ENCODE data around the gene PAK3.

The PAK3 gene

GRCh38 chrX:111095974-111096895 lies at the start of gene PAK3:
Gene PAK3 (plus strand): TSS chrX:111096191. CDS start chrX:111123104, 26,913 bp downstream.
- DNase-seq (ENCODE audit: low read depth in 2 of 2): no peak

- DNase-seq (ENCODE audit: low read depth in 2 of 2): no peak
These were observed 48.4 kb upstream of the PAK3 start for GRCh38 chrX:111047575-111047974.

- no peak for DNase-seq (ENCODE audit: low read depth in 2 of 2)
These were observed 43.5 kb upstream of the PAK3 start for GRCh38 chrX:111052478-111052877.

- no peak for DNase-seq (ENCODE audit: low read depth in 2 of 2)
These were observed 24.3 kb upstream of the PAK3 start for GRCh38 chrX:111071542-111072277.

- DNase-seq (ENCODE audit: low read depth in 2 of 2): no peak
These were observed 12.9 kb upstream of the PAK3 start for GRCh38 chrX:111083081-111083480.

GRCh38 chrX:111086591-111087006 lies 9.4 kb upstream of the PAK3 start:
- no peak for DNase-seq (ENCODE audit: low read depth in 2 of 2)

- DNase-seq (ENCODE audit: low read depth in 2 of 2): no peak
These were observed 7.4 kb upstream of the PAK3 start for GRCh38 chrX:111088628-111089027.

GRCh38 chrX:111090458-111090857 lies 5.5 kb upstream of the PAK3 start:
- no peak for DNase-seq (ENCODE audit: low read depth in 2 of 2)

GRCh38 chrX:111098874-111099273 lies 2.9 kb downstream of the PAK3 start:
- DNase-seq (ENCODE audit: low read depth in 2 of 2): peak; percentile 14 to 53

GRCh38 chrX:111100191-111100590 lies 4.2 kb downstream of the PAK3 start:
- no peak for DNase-seq (ENCODE audit: low read depth in 2 of 2)

- no peak for DNase-seq (ENCODE audit: low read depth in 2 of 2)
These were observed 5.6 kb downstream of the PAK3 start for GRCh38 chrX:111101580-111101979.

GRCh38 chrX:111102636-111103035 lies 6.6 kb downstream of the PAK3 start:
- DNase-seq (ENCODE audit: low read depth in 2 of 2): no peak

GRCh38 chrX:111103246-111103645 lies 7.3 kb downstream of the PAK3 start:
- no peak for DNase-seq (ENCODE audit: low read depth in 2 of 2)

- DNase-seq (ENCODE audit: low read depth in 2 of 2): no peak
These were observed 14.2 kb downstream of the PAK3 start for GRCh38 chrX:111110098-111110775.

GRCh38 chrX:111114806-111115205 lies 18.8 kb downstream of the PAK3 start:
- no peak for DNase-seq (ENCODE audit: low read depth in 2 of 2)

- no peak for DNase-seq (ENCODE audit: low read depth in 2 of 2)
These were observed 20.7 kb downstream of the PAK3 start for GRCh38 chrX:111116666-111117065.

GRCh38 chrX:111119341-111119740 lies 23.4 kb downstream of the PAK3 start:
- DNase-seq (ENCODE audit: low read depth in 2 of 2): no peak

GRCh38 chrX:111123125-111123524 lies 27.1 kb downstream of the PAK3 start:
- no peak for DNase-seq (ENCODE audit: low read depth in 2 of 2)

- no peak for DNase-seq (ENCODE audit: low read depth in 2 of 2)
These were observed 27.7 kb downstream of the PAK3 start for GRCh38 chrX:111123606-111124179.

- DNase-seq (ENCODE audit: low read depth in 2 of 2): no peak
These were observed 28.4 kb downstream of the PAK3 start for GRCh38 chrX:111124418-111124817.

GRCh38 chrX:111127038-111127437 lies 31.0 kb downstream of the PAK3 start:
- DNase-seq (ENCODE audit: low read depth in 2 of 2): no peak

- no peak for DNase-seq (ENCODE audit: low read depth in 2 of 2)
These were observed 33.9 kb downstream of the PAK3 start for GRCh38 chrX:111129921-111130320.
